ENCODE data around the gene ANKDD1B. TPM values are rescaled to one million over a fixed set of nuclear protein-coding genes. Genes with fewer than 3 reads are reported as not detected.

Gene ANKDD1B
- total and polyA plus RNA-seq, 2 experiments from 2014 or later = 0.40 to 0.73 TPM

DNA sequence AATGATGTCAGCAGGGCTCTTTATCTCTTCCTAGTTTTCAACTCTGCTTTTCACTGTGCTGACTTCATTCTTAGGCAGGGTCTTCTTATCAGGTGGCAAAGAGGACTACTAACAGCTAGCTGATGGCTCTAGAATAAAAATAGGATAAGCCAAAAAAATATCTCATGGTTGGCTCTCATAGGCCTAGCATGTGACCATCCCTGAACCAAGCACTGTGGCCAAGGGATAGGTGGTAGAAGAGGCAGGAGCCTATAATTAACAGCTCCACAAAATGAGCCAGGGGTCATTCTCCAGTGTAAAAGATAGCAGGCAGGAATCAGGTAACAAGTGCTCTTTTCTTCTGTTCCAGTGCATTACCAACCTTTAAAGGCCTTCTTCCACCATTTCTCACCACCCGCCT, 21.1 kb downstream of the ANKDD1B start:
- H3K27ac ChIP-seq (ENCODE audit: low read depth) = no peak overlapping the region
- H3K79me2 ChIP-seq (replicated peaks; ENCODE audit: insufficient read depth) = no peaks in the 10 kb centered on the region
- H3K4me3 ChIP-seq = no peak overlapping the region
- H3K4me1 ChIP-seq (ENCODE audit: insufficient read depth) = no peaks in the 10 kb centered on the region
- no peaks in the 10 kb centered on the region for H4K20me1 ChIP-seq (replicated peaks; ENCODE audit: insufficient read depth)
- H2AFZ ChIP-seq = no peak overlapping the region
- H3K36me3 ChIP-seq (ENCODE audit: insufficient read depth) = no peaks in the 10 kb centered on the region
- no peaks in the 10 kb centered on the region for H3K9me3 Mint-ChIP-seq
- no peaks in the 10 kb centered on the region for H3K27me3 Mint-ChIP-seq (ENCODE audit: insufficient read depth, low read depth, poor library complexity)
- no peak for DNase-seq (ENCODE audit: low spot score)
- H3K4me1 Mint-ChIP-seq = peaks cover 2% of the 10 kb centered on the region; the same call in 1 of the 3 replicates
- no peaks in the 10 kb centered on the region for H3F3A ChIP-seq (replicated peaks; ENCODE audit: low read depth)
- H3K9me2 ChIP-seq (ENCODE audit: insufficient read depth) = no peaks in the 10 kb centered on the region
- H3K4me2 ChIP-seq = no peak overlapping the region
- no peaks in the 10 kb centered on the region for H3K27me3 ChIP-seq (ENCODE audit: insufficient read depth)
- no peaks in the 10 kb centered on the region for H3K36me3 Mint-ChIP-seq (ENCODE audit: low read depth)
- TF ChIP-seq ZNF114 (CRISPR knock-in tag; IDR thresholded peaks at IDR 0.05) = no peak
- no peak for TF ChIP-seq EZH2phosphoT487 (IDR thresholded peaks at IDR 0.05; ENCODE audit: unreplicated experiment)
- TF ChIP-seq REST (IDR thresholded peaks at IDR 0.05; ENCODE audit: unreplicated experiment) = no peak
- no peak for TF ChIP-seq ETS1 (IDR thresholded peaks at IDR 0.05)
- TF ChIP-seq JUNB (IDR thresholded peaks at IDR 0.05; ENCODE audit: unreplicated experiment) = no peak
- TF ChIP-seq ZNF331 (CRISPR knock-in tag; IDR thresholded peaks at IDR 0.05; ENCODE audit: low read depth) = no peak
- TF ChIP-seq POLR2AphosphoS5 (IDR thresholded peaks at IDR 0.05; ENCODE audit: low read depth) = no peak
- no peak for TF ChIP-seq CTCF (conservative IDR thresholded peaks at IDR 0.05; ENCODE audit: low read depth in 2 of 2)
- no peak for TF ChIP-seq CREB1 (CRISPR knock-in tag; IDR thresholded peaks at IDR 0.05; ENCODE audit: low read depth)
- no peak for TF ChIP-seq STAT1 (IDR thresholded peaks at IDR 0.05; ENCODE audit: unreplicated experiment)
- no peak for TF ChIP-seq NANOG (IDR thresholded peaks at IDR 0.05; ENCODE audit: borderline replicate concordance)
- no peak overlapping the region for H3K4me3 Mint-ChIP-seq
- no peak for ATAC-seq
- H3K27ac Mint-ChIP-seq = no peak overlapping the region

Measured in GM23338 (cell line).